H1 (cell line): Measurements from ENCODE around the gene NXPH4. TPM values are rescaled to one million over a fixed set of nuclear protein-coding genes. Genes with fewer than 3 reads are reported as not detected.
A peak's percentile ranks its signal among the peaks of the same experiment; 100 is the strongest.

Experiments
- CTCF ChIA-PET: fragments of 300-600 bp; sonication (Branson Sonifier 250); formaldehyde crosslinking; loops from one replicate; lab custom pipeline; 2021; ENCODE audit not compliant: partially characterized antibody; lab: Charles Lee
- POLR2A ChIA-PET: fragments of 300-600 bp; sonication (Branson Sonifier 250); formaldehyde crosslinking; loops from one replicate; lab custom pipeline; 2021; ENCODE audit warnings: inconsistent platforms; ENCODE audit not compliant: partially characterized antibody; lab: Charles Lee
- DNase-seq, 2 experiments: peaks; one replicate each; pipeline versions ENCODE4 v3.0.0 to v3.0.0-alpha.2; 2010 to 2022; ENCODE audit warnings: low spot score in 2 of 2, low read depth in 1 of 2, mixed read lengths in 1 of 2
- FAIRE-seq: peaks from 2 replicates; lab custom pipeline; 2011; peaks lifted over from hg19 to GRCh38; lab: Jason Lieb, UNC
- H2AFZ ChIP-seq: 2 replicates; pipeline ENCODE4 v1.8.1; 2012; ENCODE audit warnings: low read length, inconsistent platforms
- H2AK5ac ChIP-seq: 2 replicates; pipeline ENCODE4 v1.6.1; 2013; ENCODE audit warnings: low read depth, low read length
- H2BK120ac ChIP-seq: replicated peaks from 2 replicates; pipeline ENCODE3; 2013; ENCODE audit warnings: low read depth, low read length, inconsistent platforms
- H2BK12ac ChIP-seq: 2 replicates; pipeline ENCODE4 v1.6.1; 2013; ENCODE audit warnings: low read depth, low read length
- H2BK15ac ChIP-seq: 2 replicates; pipeline ENCODE4 v1.6.1; 2013; ENCODE audit warnings: low read length
- H2BK20ac ChIP-seq: 2 replicates; pipeline ENCODE4 v1.6.1; 2013; ENCODE audit warnings: low read length
- H2BK5ac ChIP-seq: 2 replicates; pipeline ENCODE4 v1.6.1; 2013; ENCODE audit warnings: low read depth, low read length
- H3K14ac ChIP-seq: 2 replicates; pipeline ENCODE4 v1.6.1; 2013; ENCODE audit warnings: inconsistent platforms; ENCODE audit not compliant: insufficient read length
- H3K18ac ChIP-seq: 2 replicates; pipeline ENCODE4 v1.6.1; 2013; ENCODE audit warnings: low read length; ENCODE audit errors: extremely low read depth
- H3K23ac ChIP-seq: 2 replicates; pipeline ENCODE4 v1.6.1; 2013; ENCODE audit warnings: inconsistent platforms; ENCODE audit not compliant: insufficient read length
- H3K23me2 ChIP-seq: 2 replicates; pipeline ENCODE4 v1.6.1; 2013; ENCODE audit warnings: low read depth, low read length
- H3K27ac ChIP-seq: 2 replicates; pipeline ENCODE4 v1.6.1; 2011; ENCODE audit warnings: low read depth, low read length, inconsistent platforms
- H3K27me3 ChIP-seq, 4 experiments: replicated peaks in 1 of 4; 1 replicate in 1 of 4; 2 replicates in 3 of 4; pipeline versions ENCODE4 v1.6.1 to v1.8.1; 2011 to 2013; ENCODE audit warnings: low read length in 3 of 4, mild to moderate bottlenecking in 3 of 4, inconsistent platforms in 2 of 4, mixed read lengths in 2 of 4, moderate library complexity in 1 of 4; ENCODE audit not compliant: control insufficient read depth in 3 of 4, insufficient read depth in 3 of 4; ENCODE audit errors: extremely low read depth in 1 of 4
- H3K36me3 ChIP-seq, 4 experiments: 2 replicates each; pipeline versions ENCODE4 v1.6.1 to v1.8.1; 2011 to 2013; ENCODE audit warnings: mild to moderate bottlenecking in 4 of 4, low read length in 3 of 4, moderate library complexity in 2 of 4, control low read depth in 1 of 4, inconsistent platforms in 1 of 4; ENCODE audit not compliant: insufficient read depth in 4 of 4, control insufficient read depth in 2 of 4
- H3K4ac ChIP-seq: replicated peaks from 2 replicates; pipeline ENCODE3; 2013; ENCODE audit warnings: low read length, low read depth, mixed read lengths, inconsistent platforms; ENCODE audit not compliant: insufficient read length
- H3K4me1 ChIP-seq, 4 experiments: replicated peaks in 1 of 4; 1 replicate in 1 of 4; 2 replicates in 3 of 4; pipeline versions ENCODE4 v1.6.1 to v1.8.1; 2011 to 2013; ENCODE audit warnings: low read length in 3 of 4, inconsistent platforms in 2 of 4, mixed read lengths in 1 of 4; ENCODE audit not compliant: insufficient read depth in 4 of 4, control insufficient read depth in 3 of 4
- H3K4me2 ChIP-seq, 2 experiments: 2 replicates each; pipeline versions ENCODE4 v1.6.1 to v1.8.1; 2011 to 2013; ENCODE audit warnings: low read depth in 2 of 2, low read length in 2 of 2, control low read depth in 1 of 2, inconsistent platforms in 1 of 2, mild to moderate bottlenecking in 1 of 2; ENCODE audit not compliant: insufficient read depth in 1 of 2
- H3K4me3 ChIP-seq, 4 experiments: fragments of 200-600, 300-600 bp in 1 of 4; sonication (generic), shearing (Covaris generic), sonication (Bioruptor Twin) in 1 of 4; 2 replicates each; pipeline versions ENCODE4 v1.5.1 to v1.8.1; 2011 to 2016; ENCODE audit warnings: low read length in 4 of 4, low read depth in 3 of 4, control low read depth in 2 of 4, inconsistent platforms in 2 of 4, mild to moderate bottlenecking in 2 of 4, mixed read lengths in 1 of 4, moderate library complexity in 1 of 4; ENCODE audit not compliant: insufficient read depth in 2 of 4; ENCODE audit errors: extremely low read depth in 1 of 4
- H3K56ac ChIP-seq: replicated peaks from 2 replicates; pipeline ENCODE3; 2013; ENCODE audit warnings: low read depth, mild to moderate bottlenecking, mixed read lengths, low read length, inconsistent platforms; ENCODE audit not compliant: insufficient read length
- H3K79me1 ChIP-seq: 2 replicates; pipeline ENCODE4 v1.6.1; 2013; ENCODE audit warnings: low read depth, low read length, control low read depth
- H3K79me2 ChIP-seq, 2 experiments: 2 replicates each; pipeline versions ENCODE4 v1.6.1 to v1.8.1; 2012 to 2013; ENCODE audit warnings: low read length in 2 of 2, mild to moderate bottlenecking in 2 of 2, inconsistent platforms in 1 of 2; ENCODE audit not compliant: insufficient read depth in 2 of 2, control insufficient read depth in 1 of 2
- H3K9ac ChIP-seq, 4 experiments: replicated peaks in 1 of 4; 1 replicate in 1 of 4; 2 replicates in 3 of 4; pipeline versions ENCODE4 v1.6.1 to v1.8.1; 2011 to 2013; ENCODE audit warnings: low read depth in 3 of 4, low read length in 3 of 4, control low read depth in 2 of 4, mild to moderate bottlenecking in 2 of 4, moderate library complexity in 2 of 4, inconsistent platforms in 1 of 4; ENCODE audit errors: extremely low read depth in 1 of 4
- H3K9me3 ChIP-seq, 2 experiments: 2 replicates each; pipeline versions ENCODE4 v1.6.1 to v1.8.1; 2012 to 2013; ENCODE audit warnings: mild to moderate bottlenecking in 2 of 2, moderate library complexity in 2 of 2, control low read depth in 1 of 2, inconsistent platforms in 1 of 2, low read depth in 1 of 2, low read length in 1 of 2, mixed read lengths in 1 of 2; ENCODE audit not compliant: insufficient read depth in 2 of 2
- H4K20me1 ChIP-seq, 2 experiments: replicated peaks in 1 of 2; 2 replicates each; pipeline versions ENCODE3 to v1.8.1; 2011 to 2013; ENCODE audit warnings: inconsistent platforms in 2 of 2, low read length in 2 of 2, mild to moderate bottlenecking in 1 of 2; ENCODE audit not compliant: insufficient read depth in 2 of 2, control insufficient read depth in 1 of 2
- H4K5ac ChIP-seq: 2 replicates; pipeline ENCODE4 v1.6.1; 2013; ENCODE audit warnings: low read length, low read depth, mixed read lengths, inconsistent platforms; ENCODE audit not compliant: insufficient read length
- H4K8ac ChIP-seq: 2 replicates; pipeline ENCODE4 v1.8.0; 2013; ENCODE audit warnings: mild to moderate bottlenecking, moderate library complexity, low read length, inconsistent platforms; ENCODE audit not compliant: insufficient read depth; ENCODE audit errors: extremely low read depth
- H4K91ac ChIP-seq: replicated peaks from 2 replicates; pipeline ENCODE3; 2013; ENCODE audit warnings: low read length, mixed read lengths, inconsistent platforms; ENCODE audit not compliant: insufficient read length
- BCL11A ChIP-seq, 2 experiments: IDR thresholded peaks; one replicate each; pipeline ENCODE4 v1.6.1; 2011; ENCODE audit warnings: low read depth in 2 of 2, low read length in 2 of 2, mild to moderate bottlenecking in 2 of 2
- E2F6 ChIP-seq: IDR thresholded peaks from 2 replicates; pipeline ENCODE4 v1.6.1; 2012; ENCODE audit warnings: inconsistent platforms
- JUN ChIP-seq: IDR thresholded peaks from 2 replicates; pipeline ENCODE4 v1.6.1; 2011; ENCODE audit warnings: low read depth, mild to moderate bottlenecking, improper control_type of control experiment, low read length
- KDM4A ChIP-seq: IDR thresholded peaks from one replicate; pipeline ENCODE4 v1.7.1; 2012; ENCODE audit warnings: low read depth, mild to moderate bottlenecking, moderate library complexity, low read length, inconsistent platforms; ENCODE audit not compliant: severe bottlenecking
- MAFK ChIP-seq: IDR thresholded peaks from 2 replicates; pipeline ENCODE4 v1.6.1; 2012; ENCODE audit warnings: low read depth, mild to moderate bottlenecking, improper control_type of control experiment, low read length
- POU5F1 ChIP-seq: IDR thresholded peaks from 2 replicates; pipeline ENCODE4 v1.6.1; 2011; ENCODE audit warnings: low read depth, mild to moderate bottlenecking, low read length, moderate library complexity
- SIX5 ChIP-seq: IDR thresholded peaks from 2 replicates; pipeline ENCODE4 v1.6.1; 2011; ENCODE audit warnings: mild to moderate bottlenecking, low read depth, low read length
- TAF7 ChIP-seq: optimal IDR thresholded peaks from 2 replicates; pipeline ENCODE3; 2011; ENCODE audit warnings: low read depth, mild to moderate bottlenecking, inconsistent platforms, low read length, moderate library complexity, borderline replicate concordance
- TEAD4 ChIP-seq: IDR thresholded peaks from 2 replicates; pipeline ENCODE4 v1.6.1; 2012; ENCODE audit warnings: low read depth, low read length, inconsistent platforms, mixed read lengths
- WGBS, 2 experiments: shearing (Covaris generic) in 1 of 2; methylation state at CpG; one replicate each; pipeline versions ENCODE4 v1.1.6 to v1.1.7; 2013 to 2015; ENCODE audit warnings: low lambda C conversion rate in 2 of 2, mixed read lengths in 2 of 2, inconsistent platforms in 1 of 2, low coverage in 1 of 2, missing lambda C conversion rate in 1 of 2; ENCODE audit not compliant: insufficient replicate concordance in 2 of 2, insufficient coverage in 1 of 2, insufficient read length in 1 of 2; ENCODE audit errors: extremely low coverage in 1 of 2, missing lambda C conversion rate in 1 of 2; 5-methylcytosine and 5-hydroxymethylcytosine counted together
- polyA plus RNA-seq, 7 experiments: library from polyadenylated mRNA; depleted of rRNA in 3 of 7; stranded (reverse) in 5 of 7; unstranded in 2 of 7; fragments of >200 nt in 5 of 7; fragments of 200-250 nt in 2 of 7; gene quantifications; 1 replicate in 5 of 7; 2 replicates in 1 of 7; 4 replicates in 1 of 7; pipeline versions ENCODE4 v1.2.1 to v1.2.3, GENCODE V29; 2011 to 2013; ENCODE audit warnings: missing spikeins in 2 of 7, mixed read lengths in 2 of 7
- total RNA-seq: library from RNA; stranded (reverse); fragmentation: NEBNext Ultra II Directional; extraction: Animal tissue kit (Norgen Biotek cat#: 25700); gene quantifications from 2 replicates; pipeline ENCODE4 v1.2.1, GENCODE V29; 2021

NXPH4 gene
- total and polyA plus RNA-seq, 2 of the 8 experiments (the other 6 are each of a cell fraction or from before 2014, with no cell fraction given): 0.92 to 1.7 TPM

GRCh38 chr12:57216921-57217879 is 606 bp downstream of the NXPH4 start:
- Histone ChIP-seq H2BK5ac (peak overlapping the region; percentile 75; the same call in 1 of the 2 replicates), H2BK15ac (peak overlapping the region; percentile 98; the same call in 1 of the 2 replicates), H3K4me2 (peak overlapping the region; percentile 91 to 92), H3K4ac (no peak overlapping the region), H4K5ac (no peak overlapping the region), H4K20me1 (peaks cover 13 to 36% of the 10 kb centered on the region in 2 experiments), H3K9me3 (no peaks in the 10 kb centered on the region), H3K79me2 (no peaks in the 10 kb centered on the region), H2AFZ (no peak overlapping the region), H4K8ac (peak overlapping the region; percentile 23; the same call in 1 of the 2 replicates), H2AK5ac (peak overlapping the region; percentile 82), H3K27me3 (peaks cover 70 to 84% (median 82%) of the 10 kb centered on the region in 4 experiments), H3K27ac (no peak overlapping the region), H3K18ac (no peak overlapping the region; the same call in none of the 2 replicates), H3K36me3 (peaks cover 0 to 4% (median 1%) of the 10 kb centered on the region in 4 experiments; a peak in 4 of 8 replicates), H3K14ac (no peak overlapping the region), H2BK12ac (peak overlapping the region; percentile 84; the same call in 1 of the 2 replicates), H3K9ac (no peak overlapping the region), H2BK20ac (no peak overlapping the region), H3K23me2 (peaks cover 7% of the 10 kb centered on the region; the same call in 1 of the 2 replicates), H4K91ac (no peak overlapping the region), H3K4me3 (peak overlapping the region; percentile 28 to 67 (median 46)), H3K56ac (no peak overlapping the region), H3K4me1 (peaks cover 9 to 56% (median 42%) of the 10 kb centered on the region in 4 experiments), H3K23ac (no peak overlapping the region), H3K79me1 (no peaks in the 10 kb centered on the region), H2BK120ac (no peak overlapping the region)
- DNase-seq (peak in 1 of 2 experiments; percentile 66), FAIRE-seq (no peak)
- POLR2A ChIA-PET: interaction anchor here (0.9 to 8.8 kb wide), 6 partner anchors 18 to 270 kb away, joined by 3 to 686 read pairs (median 4); partner anchors contain the start of genes INHBE, MARS1 and SHMT2
- WGBS, 2 experiments: 4% methylated on average over 37 of the region's 63 CpGs; no CpG with 5 or more reads in 1 of the 2 experiments
- CTCF ChIA-PET: interaction anchor here (0.9 to 10.1 kb wide), 3 partner anchors 22 to 44 kb away, joined by 3 to 726 read pairs (median 3); partner anchors contain the start of genes SHMT2 and STAC3
- TF ChIP-seq JUN (no peak), BCL11A (IDR thresholded peaks at IDR 0.05; ENCODE audit: low read depth in 2 of 2, low read length in 2 of 2) (no peak), MAFK (no peak), E2F6 (0 out of 2 replicates have a peak, but pooled peaks have one; percentile 16), POU5F1 (no peak), TEAD4 (no peak), TAF7 (no peak), KDM4A (peak; percentile 44), SIX5 (no peak)
